IMR-90 (cell line): ENCODE results near the gene LEMD3.

Source experiments
- POLR2A ChIP-seq: IDR thresholded peaks from 2 replicates; pipeline ENCODE4 v1.6.1; 2012; ENCODE audit warnings: mild to moderate bottlenecking, low read depth, low read length
- SMC3 ChIP-seq: fragments of 150-350 bp; IDR thresholded peaks from 2 replicates; pipeline ENCODE4 v1.6.1; 2016; ENCODE audit warnings: low read depth, mild to moderate bottlenecking, antibody characterized with exemption, low read length, moderate library complexity
- TF ChIP-seq, protein P1 (sequence below): conservative IDR thresholded peaks from 2 replicates; pipeline ENCODE4 v1.5.1; 2012; ENCODE audit warnings: mild to moderate bottlenecking, low read depth, low read length, improper control_type of control experiment

DNA sequence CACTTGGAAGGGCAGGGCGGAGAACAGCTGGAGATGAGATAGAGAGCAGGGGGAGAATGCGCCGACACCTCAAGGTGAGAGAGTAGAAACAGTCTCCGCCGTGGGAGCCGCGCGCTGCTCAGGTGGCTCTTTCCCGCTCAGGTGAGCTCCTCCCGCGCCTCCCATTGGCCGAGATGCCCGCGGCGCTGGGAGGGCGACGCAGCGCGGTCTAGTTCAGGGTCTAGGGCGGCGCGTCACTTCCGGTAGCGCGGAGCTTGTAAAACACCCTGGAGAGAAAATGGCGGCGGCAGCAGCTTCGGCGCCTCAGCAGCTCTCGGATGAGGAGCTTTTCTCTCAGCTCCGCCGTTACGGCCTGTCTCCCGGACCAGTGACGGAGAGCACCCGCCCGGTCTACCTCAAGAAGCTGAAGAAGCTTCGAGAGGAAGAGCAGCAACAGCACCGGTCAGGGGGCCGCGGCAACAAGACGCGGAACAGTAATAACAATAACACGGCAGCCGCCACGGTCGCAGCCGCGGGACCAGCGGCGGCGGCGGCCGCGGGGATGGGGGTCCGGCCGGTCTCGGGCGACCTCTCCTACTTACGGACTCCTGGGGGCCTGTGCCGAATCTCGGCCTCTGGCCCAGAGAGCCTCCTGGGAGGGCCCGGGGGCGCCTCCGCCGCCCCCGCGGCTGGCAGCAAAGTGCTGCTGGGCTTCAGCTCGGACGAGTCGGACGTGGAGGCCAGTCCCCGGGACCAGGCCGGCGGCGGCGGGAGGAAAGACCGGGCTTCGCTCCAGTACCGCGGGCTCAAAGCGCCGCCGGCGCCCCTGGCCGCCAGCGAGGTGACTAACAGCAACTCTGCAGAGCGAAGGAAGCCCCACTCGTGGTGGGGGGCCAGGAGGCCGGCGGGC, at the start of gene LEMD3:
- TF ChIP-seq, protein P1, sequence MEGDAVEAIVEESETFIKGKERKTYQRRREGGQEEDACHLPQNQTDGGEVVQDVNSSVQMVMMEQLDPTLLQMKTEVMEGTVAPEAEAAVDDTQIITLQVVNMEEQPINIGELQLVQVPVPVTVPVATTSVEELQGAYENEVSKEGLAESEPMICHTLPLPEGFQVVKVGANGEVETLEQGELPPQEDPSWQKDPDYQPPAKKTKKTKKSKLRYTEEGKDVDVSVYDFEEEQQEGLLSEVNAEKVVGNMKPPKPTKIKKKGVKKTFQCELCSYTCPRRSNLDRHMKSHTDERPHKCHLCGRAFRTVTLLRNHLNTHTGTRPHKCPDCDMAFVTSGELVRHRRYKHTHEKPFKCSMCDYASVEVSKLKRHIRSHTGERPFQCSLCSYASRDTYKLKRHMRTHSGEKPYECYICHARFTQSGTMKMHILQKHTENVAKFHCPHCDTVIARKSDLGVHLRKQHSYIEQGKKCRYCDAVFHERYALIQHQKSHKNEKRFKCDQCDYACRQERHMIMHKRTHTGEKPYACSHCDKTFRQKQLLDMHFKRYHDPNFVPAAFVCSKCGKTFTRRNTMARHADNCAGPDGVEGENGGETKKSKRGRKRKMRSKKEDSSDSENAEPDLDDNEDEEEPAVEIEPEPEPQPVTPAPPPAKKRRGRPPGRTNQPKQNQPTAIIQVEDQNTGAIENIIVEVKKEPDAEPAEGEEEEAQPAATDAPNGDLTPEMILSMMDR = 0 out of 2 replicates have a peak, but pooled peaks have one; percentile 0
- TF ChIP-seq SMC3 (no peak), POLR2A (peak; percentile 96)
